Measurements from ENCODE around the gene LIFR. TPM values are rescaled to one million over a fixed set of nuclear protein-coding genes. Genes with fewer than 3 reads are reported as not detected.

The LIFR gene
- total RNA-seq, 4 donors from 2014 or later, result 61.8 to 105 (median 78.0) TPM

GRCh38 chr5:38515646-38516045, 40.8 kb downstream of the LIFR start:
- TF ChIP-seq CTCF (IDR thresholded peaks at IDR 0.05) (peak in 3 of 4 experiments; percentile 14 to 47 (median 30)), EP300 (IDR thresholded peaks at IDR 0.05) (no peak), POLR2AphosphoS5 (IDR thresholded peaks at IDR 0.05) (no peak)
- no peaks in the 10 kb centered on the region for H3K4me1 ChIP-seq
- H3K27me3 ChIP-seq, result no peaks in the 10 kb centered on the region
- H3K36me3 ChIP-seq, result peaks cover 0 to 34% of the 10 kb centered on the region in 2 donors
- H3K27ac ChIP-seq, result no peak overlapping the region
- no peak for ATAC-seq
- 50 to 55% methylated on average over 2 of the region's 2 CpGs for WGBS, 2 donors (ENCODE audit: low coverage in 1 of 2)
- H3K4me3 ChIP-seq, result no peak overlapping the region
- no peaks in the 10 kb centered on the region for H3K9me3 ChIP-seq

- H3K9me3 ChIP-seq, result no peaks in the 10 kb centered on the region
- no peak overlapping the region for H3K27ac ChIP-seq
- H3K27me3 ChIP-seq, result no peaks in the 10 kb centered on the region
- peaks cover 0 to 39% of the 10 kb centered on the region in 2 donors for H3K36me3 ChIP-seq
- 100% methylated on average over 2 to 3 of the region's 3 CpGs for WGBS, 2 donors (ENCODE audit: low coverage in 1 of 2)
- TF ChIP-seq POLR2AphosphoS5 (IDR thresholded peaks at IDR 0.05) (no peak), EP300 (IDR thresholded peaks at IDR 0.05) (no peak)
- no peak overlapping the region for H3K4me3 ChIP-seq
- H3K4me1 ChIP-seq, result no peaks in the 10 kb centered on the region
- no peak for ATAC-seq
These were observed 41.4 kb downstream of the LIFR start for GRCh38 chr5:38515092-38515491.

GRCh38 chr5:38509185-38509584, 47.3 kb downstream of the LIFR start:
- ATAC-seq, result no peak
- no peaks in the 10 kb centered on the region for H3K4me1 ChIP-seq
- H3K9me3 ChIP-seq, result no peaks in the 10 kb centered on the region
- peaks cover 0 to 57% of the 10 kb centered on the region in 2 donors for H3K36me3 ChIP-seq
- H3K27ac ChIP-seq, result no peak overlapping the region
- no peak overlapping the region for H3K4me3 ChIP-seq
- no peaks in the 10 kb centered on the region for H3K27me3 ChIP-seq
- WGBS, 2 donors (ENCODE audit: low coverage in 1 of 2), result 49 to 65% methylated on average over 4 to 5 of the region's 5 CpGs
- TF ChIP-seq CTCF (IDR thresholded peaks at IDR 0.05), result no peak
- no peak for TF ChIP-seq POLR2A (IDR thresholded peaks at IDR 0.05)

GRCh38 chr5:38506302-38506701, 50.1 kb downstream of the LIFR start:
- no peak for TF ChIP-seq POLR2A (IDR thresholded peaks at IDR 0.05)
- TF ChIP-seq POLR2AphosphoS5 (IDR thresholded peaks at IDR 0.05), result no peak
- no peak for TF ChIP-seq EP300 (IDR thresholded peaks at IDR 0.05)
- no peak for TF ChIP-seq CTCF (IDR thresholded peaks at IDR 0.05)
- Histone ChIP-seq H3K27ac (no peak overlapping the region), H3K36me3 (peaks cover 0 to 69% of the 10 kb centered on the region in 2 donors), H3K4me1 (no peaks in the 10 kb centered on the region), H3K27me3 (no peaks in the 10 kb centered on the region), H3K4me3 (no peak overlapping the region), H3K9me3 (no peaks in the 10 kb centered on the region)
- WGBS, 2 donors (ENCODE audit: low coverage in 1 of 2), result 85 to 90% methylated on average over 3 of the region's 3 CpGs
- ATAC-seq, result no peak

GRCh38 chr5:38500573-38501260, 55.7 kb downstream of the LIFR start:
- 90 to 96% methylated on average over 1 to 4 of the region's 4 CpGs for WGBS, 2 donors (ENCODE audit: low coverage in 1 of 2)
- ATAC-seq, result no peak

More at GRCh38 chr5:38500573-38501260, 55.7 kb downstream of the LIFR start:
- Histone ChIP-seq H3K27ac (no peak overlapping the region), H3K27me3 (no peaks in the 10 kb centered on the region), H3K4me1 (no peaks in the 10 kb centered on the region), H3K36me3 (peaks cover 0 to 81% of the 10 kb centered on the region in 2 donors), H3K4me3 (no peak overlapping the region), H3K9me3 (no peaks in the 10 kb centered on the region)
- TF ChIP-seq POLR2AphosphoS5 (IDR thresholded peaks at IDR 0.05) (no peak), EP300 (IDR thresholded peaks at IDR 0.05) (no peak), POLR2A (IDR thresholded peaks at IDR 0.05) (no peak), CTCF (IDR thresholded peaks at IDR 0.05) (no peak)
